Memory B cell (primary cell): ENCODE results near the gene UQCRFS1.

Experiments
- ATAC-seq: fragments of 150-1000 bp; cut with Tn5 transposase; 2 replicates; pipeline ENCODE4 v1.10.0; 2021; ENCODE audit warnings: low read depth, mild to moderate bottlenecking, moderate library complexity
- DNase-seq, 2 donors: peaks; one replicate each; pipeline ENCODE4 v3.0.0; 2022; ENCODE audit warnings: low spot score in 2 of 2
- H3K27ac Mint-ChIP-seq: one replicate; pipeline ENCODE4 v1.8.0; 2022; ENCODE audit warnings: mild to moderate bottlenecking, moderate library complexity, mixed read lengths
- H3K27me3 Mint-ChIP-seq: one replicate; pipeline ENCODE4 v1.8.0; 2022; ENCODE audit warnings: mixed read lengths
- H3K36me3 Mint-ChIP-seq: one replicate; pipeline ENCODE4 v1.8.0; 2022; ENCODE audit warnings: mild to moderate bottlenecking, mixed read lengths
- H3K4me1 Mint-ChIP-seq: one replicate; pipeline ENCODE4 v1.8.0; 2022; ENCODE audit warnings: mixed read lengths
- H3K4me3 Mint-ChIP-seq: one replicate; pipeline ENCODE4 v1.8.0; 2022; ENCODE audit warnings: mild to moderate bottlenecking, moderate library complexity, mixed read lengths
- H3K9me3 Mint-ChIP-seq: one replicate; pipeline ENCODE4 v1.8.0; 2022; ENCODE audit warnings: mixed read lengths

Gene UQCRFS1

GRCh38 chr19:29162694-29163093, 50.3 kb downstream of the UQCRFS1 start:
- DNase-seq (no peak), ATAC-seq (no peak)
- no peaks in the 10 kb centered on the region for H3K4me1 Mint-ChIP-seq

GRCh38 chr19:29155683-29156082, 57.3 kb downstream of the UQCRFS1 start:
- DNase-seq (no peak), ATAC-seq (no peak)
- H3K36me3 Mint-ChIP-seq, result peaks cover 2% of the 10 kb centered on the region
- no peaks in the 10 kb centered on the region for H3K4me1 Mint-ChIP-seq
- no peak overlapping the region for H3K4me3 Mint-ChIP-seq
- H3K9me3 Mint-ChIP-seq, result peaks cover 34% of the 10 kb centered on the region
- H3K27me3 Mint-ChIP-seq, result peaks cover 2% of the 10 kb centered on the region
- H3K27ac Mint-ChIP-seq, result no peak overlapping the region

More at GRCh38 chr19:29162694-29163093, 50.3 kb downstream of the UQCRFS1 start:
- H3K27ac Mint-ChIP-seq, result no peak overlapping the region
- H3K36me3 Mint-ChIP-seq, result no peaks in the 10 kb centered on the region
- H3K4me3 Mint-ChIP-seq, result no peak overlapping the region
- H3K9me3 Mint-ChIP-seq, result peaks cover 8% of the 10 kb centered on the region
- H3K27me3 Mint-ChIP-seq, result peaks cover 4% of the 10 kb centered on the region
